ENCODE data around the gene PLPPR5.

PLPPR5 gene

DNA sequence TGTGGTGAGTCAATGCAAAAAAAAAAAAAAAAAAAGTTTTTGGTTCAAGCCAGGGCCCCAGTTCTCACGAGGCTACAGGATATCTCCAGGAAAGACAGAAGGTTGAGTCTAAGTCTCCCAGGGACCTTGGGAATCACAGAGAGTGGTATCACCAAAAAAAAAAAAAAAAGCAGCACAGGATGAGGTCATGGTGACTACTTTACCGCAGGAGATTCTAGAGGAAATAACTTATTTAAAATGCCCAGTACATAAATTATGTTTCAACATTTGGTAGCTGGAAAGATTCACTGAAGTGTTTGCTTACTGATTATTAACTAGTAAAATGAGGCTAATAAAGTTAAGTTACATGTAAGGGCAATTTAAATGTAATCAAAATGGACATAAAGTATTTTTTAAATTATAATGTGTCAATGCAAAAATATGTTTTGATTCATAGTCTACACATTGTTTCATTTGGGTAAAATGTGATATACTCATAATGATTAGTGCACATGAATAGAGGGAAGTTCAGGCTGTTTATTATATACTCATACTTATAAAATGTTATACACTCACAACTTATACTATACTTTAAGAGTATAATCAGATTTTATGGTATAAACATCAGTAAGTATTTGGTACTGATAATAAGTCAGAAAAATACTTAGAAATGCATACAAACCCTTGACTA is 84.1 kb downstream of the PLPPR5 start:
- H3K79me2 ChIP-seq (ENCODE audit: insufficient read depth, low read length) = no peaks in the 10 kb centered on the region
- no peak for TF ChIP-seq EZH2 (IDR thresholded peaks at IDR 0.05; ENCODE audit: borderline replicate concordance, low read depth, low read length, severe bottlenecking)
- TF ChIP-seq, protein P1, sequence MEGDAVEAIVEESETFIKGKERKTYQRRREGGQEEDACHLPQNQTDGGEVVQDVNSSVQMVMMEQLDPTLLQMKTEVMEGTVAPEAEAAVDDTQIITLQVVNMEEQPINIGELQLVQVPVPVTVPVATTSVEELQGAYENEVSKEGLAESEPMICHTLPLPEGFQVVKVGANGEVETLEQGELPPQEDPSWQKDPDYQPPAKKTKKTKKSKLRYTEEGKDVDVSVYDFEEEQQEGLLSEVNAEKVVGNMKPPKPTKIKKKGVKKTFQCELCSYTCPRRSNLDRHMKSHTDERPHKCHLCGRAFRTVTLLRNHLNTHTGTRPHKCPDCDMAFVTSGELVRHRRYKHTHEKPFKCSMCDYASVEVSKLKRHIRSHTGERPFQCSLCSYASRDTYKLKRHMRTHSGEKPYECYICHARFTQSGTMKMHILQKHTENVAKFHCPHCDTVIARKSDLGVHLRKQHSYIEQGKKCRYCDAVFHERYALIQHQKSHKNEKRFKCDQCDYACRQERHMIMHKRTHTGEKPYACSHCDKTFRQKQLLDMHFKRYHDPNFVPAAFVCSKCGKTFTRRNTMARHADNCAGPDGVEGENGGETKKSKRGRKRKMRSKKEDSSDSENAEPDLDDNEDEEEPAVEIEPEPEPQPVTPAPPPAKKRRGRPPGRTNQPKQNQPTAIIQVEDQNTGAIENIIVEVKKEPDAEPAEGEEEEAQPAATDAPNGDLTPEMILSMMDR (IDR thresholded peaks at IDR 0.05; ENCODE audit: borderline replicate concordance, extremely low read depth, low read length, poor library complexity, severe bottlenecking) = no peak
- H3K9ac ChIP-seq (ENCODE audit: low read depth, low read length) = no peak overlapping the region
- H2AFZ ChIP-seq (ENCODE audit: low read depth, low read length) = no peak overlapping the region
- no peaks in the 10 kb centered on the region for H3K9me3 ChIP-seq (ENCODE audit: insufficient read depth, low read length, severe bottlenecking)
- ATAC-seq (ENCODE audit: insufficient read depth, low read depth) = no peak
- no peak overlapping the region for H3K4me3 ChIP-seq (ENCODE audit: low read depth in 1 of 2, low read length in 2 of 2)
- no peaks in the 10 kb centered on the region for H3K4me1 ChIP-seq (ENCODE audit: insufficient read depth, low read length)
- H3K36me3 ChIP-seq (ENCODE audit: insufficient read depth, low read length) = no peaks in the 10 kb centered on the region
- no peak overlapping the region for H3K4me2 ChIP-seq (ENCODE audit: insufficient read depth, low read length)
- H4K20me1 ChIP-seq (ENCODE audit: insufficient read depth, low read length) = no peaks in the 10 kb centered on the region
- H3K27ac ChIP-seq (ENCODE audit: low read length) = no peak overlapping the region
- no peaks in the 10 kb centered on the region for H3K27me3 ChIP-seq (ENCODE audit: insufficient read depth, low read length, poor library complexity)
- no peak for DNase-seq

DNA sequence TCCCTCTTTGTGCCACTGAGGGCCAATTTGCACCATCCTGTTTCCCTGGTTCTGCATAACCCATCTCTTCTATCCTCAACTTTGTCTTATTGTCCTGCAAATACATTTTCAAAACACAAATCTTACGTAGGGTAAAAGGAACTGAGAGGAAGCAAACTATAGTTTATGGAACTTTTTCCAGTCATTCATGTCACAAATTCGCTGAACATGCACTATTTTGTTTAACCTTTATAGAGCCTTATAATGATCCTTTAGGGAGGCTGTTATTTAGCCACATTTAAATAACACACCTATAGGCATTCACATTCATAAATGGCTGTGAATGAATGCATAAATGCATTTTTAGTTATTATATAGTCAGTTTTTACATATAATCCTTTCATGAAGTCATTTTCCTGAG is 85.0 kb downstream of the PLPPR5 start:
- DNase-seq = no peak
- Histone ChIP-seq H3K4me3 (ENCODE audit: low read depth in 1 of 2, low read length in 2 of 2) (no peak overlapping the region), H3K9me3 (ENCODE audit: insufficient read depth, low read length, severe bottlenecking) (no peaks in the 10 kb centered on the region), H3K9ac (ENCODE audit: low read depth, low read length) (no peak overlapping the region), H3K27me3 (ENCODE audit: insufficient read depth, low read length, poor library complexity) (no peaks in the 10 kb centered on the region), H3K4me1 (ENCODE audit: insufficient read depth, low read length) (no peaks in the 10 kb centered on the region), H3K79me2 (ENCODE audit: insufficient read depth, low read length) (no peaks in the 10 kb centered on the region), H4K20me1 (ENCODE audit: insufficient read depth, low read length) (no peaks in the 10 kb centered on the region), H3K27ac (ENCODE audit: low read length) (no peak overlapping the region), H3K36me3 (ENCODE audit: insufficient read depth, low read length) (no peaks in the 10 kb centered on the region), H2AFZ (ENCODE audit: low read depth, low read length) (no peak overlapping the region), H3K4me2 (ENCODE audit: insufficient read depth, low read length) (no peak overlapping the region)
- TF ChIP-seq EZH2 (IDR thresholded peaks at IDR 0.05; ENCODE audit: borderline replicate concordance, low read depth, low read length, severe bottlenecking) = no peak
- TF ChIP-seq, protein P1 (IDR thresholded peaks at IDR 0.05; ENCODE audit: borderline replicate concordance, extremely low read depth, low read length, poor library complexity, severe bottlenecking) = no peak
- ATAC-seq (ENCODE audit: insufficient read depth, low read depth) = no peak

DNA sequence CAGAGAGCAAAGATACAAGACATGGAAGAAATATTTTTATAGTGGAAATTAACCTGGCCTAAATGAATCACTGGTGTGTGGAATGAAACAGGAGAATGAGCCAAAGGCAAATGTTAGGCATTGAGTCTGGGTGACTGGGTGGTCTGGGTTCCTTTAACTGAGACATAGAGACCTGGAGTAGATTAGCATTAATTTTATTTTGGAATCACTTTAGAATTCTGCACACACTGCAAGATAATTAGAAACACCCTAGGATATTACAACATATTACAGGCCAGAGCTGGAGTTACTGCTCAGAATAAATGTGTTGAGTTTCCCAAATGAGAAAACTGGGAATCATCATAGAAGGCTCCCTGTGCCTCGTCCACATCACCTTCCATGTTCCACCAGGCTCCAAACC is 85.5 kb downstream of the PLPPR5 start:
- DNase-seq (no peak), ATAC-seq (ENCODE audit: insufficient read depth, low read depth) (no peak)
- Histone ChIP-seq H3K4me3 (ENCODE audit: low read depth in 1 of 2, low read length in 2 of 2) (no peak overlapping the region), H3K79me2 (ENCODE audit: insufficient read depth, low read length) (no peaks in the 10 kb centered on the region), H3K27me3 (ENCODE audit: insufficient read depth, low read length, poor library complexity) (no peaks in the 10 kb centered on the region), H2AFZ (ENCODE audit: low read depth, low read length) (no peak overlapping the region), H4K20me1 (ENCODE audit: insufficient read depth, low read length) (no peaks in the 10 kb centered on the region), H3K4me2 (ENCODE audit: insufficient read depth, low read length) (no peak overlapping the region), H3K9me3 (ENCODE audit: insufficient read depth, low read length, severe bottlenecking) (no peaks in the 10 kb centered on the region), H3K36me3 (ENCODE audit: insufficient read depth, low read length) (no peaks in the 10 kb centered on the region), H3K9ac (ENCODE audit: low read depth, low read length) (no peak overlapping the region), H3K27ac (ENCODE audit: low read length) (no peak overlapping the region), H3K4me1 (ENCODE audit: insufficient read depth, low read length) (no peaks in the 10 kb centered on the region)
- no peak for TF ChIP-seq EZH2 (IDR thresholded peaks at IDR 0.05; ENCODE audit: borderline replicate concordance, low read depth, low read length, severe bottlenecking)
- TF ChIP-seq, protein P1 (IDR thresholded peaks at IDR 0.05; ENCODE audit: borderline replicate concordance, extremely low read depth, low read length, poor library complexity, severe bottlenecking) = no peak

All from DND-41 (cell line).